Amygdala (tissue), 56 donors: ENCODE measurements around the gene VAMP3.
A peak's percentile ranks its signal among the peaks of the same experiment; 100 is the strongest.

Experiments
- DNase-seq, 56 donors: peaks; one replicate each; lab custom pipeline; 2025; lab: John Stamatoyannopoulos, UW

Gene VAMP3, protein sequence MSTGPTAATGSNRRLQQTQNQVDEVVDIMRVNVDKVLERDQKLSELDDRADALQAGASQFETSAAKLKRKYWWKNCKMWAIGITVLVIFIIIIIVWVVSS

DNA sequence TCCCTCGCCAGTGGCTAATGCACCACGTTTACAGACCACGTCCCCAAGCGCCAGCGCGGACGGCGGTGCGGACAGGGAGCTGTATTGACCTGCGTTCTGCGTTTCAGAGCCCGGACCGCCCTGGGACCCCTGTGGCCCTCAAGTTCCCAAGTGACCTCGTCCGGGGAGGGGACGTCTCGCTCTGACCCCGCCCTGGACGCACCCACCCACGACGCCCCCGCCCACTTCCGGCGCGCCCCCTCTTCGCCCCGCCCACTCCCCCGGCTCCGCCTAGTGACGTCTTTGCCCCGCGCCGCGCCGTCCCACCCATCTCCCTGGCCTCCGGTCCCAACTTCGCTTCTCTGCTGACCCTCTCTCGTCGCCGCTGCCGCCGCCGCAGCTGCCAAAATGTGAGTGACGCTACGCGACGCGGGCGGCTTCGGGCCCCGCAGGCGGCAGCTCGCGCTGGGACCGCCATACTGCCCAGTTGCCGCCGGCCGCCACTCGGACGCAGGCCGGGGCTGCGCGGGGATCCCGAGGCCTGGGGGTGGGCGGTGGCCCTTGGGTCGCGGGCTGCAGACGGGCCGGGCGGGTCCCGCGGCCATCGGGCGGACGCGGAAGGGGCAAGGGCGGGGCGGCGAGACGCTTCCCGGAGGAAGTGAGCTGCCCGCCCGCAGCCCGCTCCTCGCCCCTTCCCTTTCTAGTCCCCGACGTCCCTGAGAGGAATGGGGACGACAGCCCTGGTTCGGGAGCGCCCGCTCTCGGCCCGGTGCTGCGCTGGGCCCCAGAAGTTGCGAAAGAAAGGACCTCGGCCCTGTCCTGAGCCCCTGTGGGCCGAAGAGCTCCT lies at the start of gene VAMP3:
VAMP3 (plus strand) TSS at position 300 of the 826 bp plus-strand sequence; CDS start at position 388, 88 bp downstream.
- DNase-seq: peak; percentile 25 to 90 (median 80)

DNA sequence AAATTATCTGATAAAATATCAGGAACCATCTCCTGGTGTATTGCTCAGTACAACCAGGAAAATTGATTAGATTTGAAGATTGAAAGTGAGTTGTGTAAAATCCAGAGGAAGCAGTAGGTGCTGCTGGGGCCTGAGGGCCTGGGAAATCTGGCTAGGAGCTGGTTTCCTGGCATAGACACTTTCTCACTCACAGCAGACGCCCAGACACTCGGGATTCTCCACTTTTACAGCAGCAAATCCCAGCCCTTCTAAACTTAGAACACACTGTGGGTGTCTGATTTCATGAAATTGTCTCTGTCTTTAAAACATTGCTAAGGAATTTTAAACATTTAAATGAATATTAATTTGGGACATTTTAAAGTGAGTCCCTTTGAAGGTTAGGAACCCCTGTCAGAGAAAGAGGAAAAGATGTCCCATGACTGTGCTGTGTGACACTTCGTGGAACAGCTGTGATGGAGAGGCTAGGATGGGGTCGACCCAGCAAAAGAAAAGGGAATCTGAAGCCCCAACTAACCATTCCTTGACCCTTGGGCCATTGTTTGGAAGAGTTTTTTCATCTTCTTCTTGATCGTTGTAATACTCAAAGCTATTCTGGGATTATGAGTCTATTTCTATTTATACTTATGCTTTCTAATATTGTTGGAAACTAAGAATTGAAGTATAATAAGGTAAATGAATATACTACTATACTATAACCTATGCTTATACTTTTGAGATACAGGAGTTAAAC lies 49.0 kb upstream of the VAMP3 start:
- DNase-seq: peak in 3 of 56 donors; percentile 14 to 24 (median 16)

DNA sequence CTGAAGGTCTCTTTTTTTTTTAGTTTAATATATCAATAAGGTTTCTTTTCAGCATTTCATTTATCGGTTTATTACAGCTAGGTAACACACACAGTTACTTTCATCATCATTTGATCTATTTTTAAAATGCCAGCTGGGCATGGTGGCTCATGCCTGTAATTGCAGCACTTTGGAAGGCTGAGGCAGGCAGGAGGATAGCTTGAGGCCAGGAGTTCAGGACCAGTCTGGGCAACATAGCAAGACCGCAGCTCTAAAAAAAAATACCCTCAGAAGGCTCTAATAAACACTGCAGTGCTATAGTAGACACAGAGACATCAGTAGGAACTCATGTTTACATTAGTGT lies 48.5 kb upstream of the VAMP3 start:
- no peak for DNase-seq

DNA sequence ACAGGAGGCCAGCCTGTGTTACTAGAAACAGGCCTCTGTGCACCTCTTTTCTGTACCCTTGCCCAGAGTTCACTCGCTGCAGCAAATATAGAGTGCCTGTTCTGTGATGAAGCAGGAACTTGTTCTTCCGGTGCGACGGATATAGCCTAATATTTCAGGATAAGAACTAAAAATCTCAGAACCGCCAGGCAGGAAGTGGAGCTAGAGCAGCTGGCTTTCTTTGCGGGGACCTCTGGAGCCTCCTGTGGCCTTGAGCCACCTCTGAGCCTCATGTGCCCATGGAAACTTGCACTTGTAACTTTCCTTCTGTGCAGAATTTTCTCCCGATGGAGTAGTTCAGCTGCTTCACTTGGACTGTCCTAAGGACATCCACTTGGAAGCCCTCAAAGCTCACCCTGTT lies 44.5 kb upstream of the VAMP3 start:
- DNase-seq: no peak

DNA sequence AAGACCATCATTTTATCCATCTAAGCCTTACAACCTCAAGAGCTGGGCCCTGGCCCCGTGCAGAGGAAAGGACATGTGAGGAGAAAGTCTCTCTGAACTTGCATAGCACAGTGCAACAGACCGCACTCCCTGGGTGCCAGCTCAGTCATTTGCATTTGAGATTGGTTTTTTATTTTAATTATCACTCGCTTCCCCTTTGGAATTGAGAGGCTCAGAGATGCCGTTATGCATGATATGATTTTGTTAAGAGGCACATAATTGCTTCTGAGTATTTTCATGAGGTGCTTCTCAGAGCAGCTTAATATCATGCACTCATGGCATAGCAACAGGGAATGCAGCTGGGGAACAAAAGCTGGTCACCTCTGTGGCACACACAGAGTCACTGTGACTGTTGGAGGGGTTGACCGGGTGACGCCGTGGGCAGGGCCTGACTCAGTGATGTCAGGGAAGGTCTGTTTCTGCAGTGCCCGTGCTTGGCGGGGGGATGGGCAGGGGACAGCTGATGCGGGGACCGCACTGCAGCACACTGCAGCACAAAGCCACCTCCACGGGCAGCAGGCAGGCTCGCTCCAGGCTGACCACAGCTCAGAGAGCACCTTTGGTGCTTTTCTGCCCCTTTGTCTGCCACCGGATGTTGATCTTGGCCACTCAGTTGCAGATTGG lies 43.2 kb upstream of the VAMP3 start:
- DNase-seq: peak in 43 of 56 donors; percentile 4 to 80 (median 49)

DNA sequence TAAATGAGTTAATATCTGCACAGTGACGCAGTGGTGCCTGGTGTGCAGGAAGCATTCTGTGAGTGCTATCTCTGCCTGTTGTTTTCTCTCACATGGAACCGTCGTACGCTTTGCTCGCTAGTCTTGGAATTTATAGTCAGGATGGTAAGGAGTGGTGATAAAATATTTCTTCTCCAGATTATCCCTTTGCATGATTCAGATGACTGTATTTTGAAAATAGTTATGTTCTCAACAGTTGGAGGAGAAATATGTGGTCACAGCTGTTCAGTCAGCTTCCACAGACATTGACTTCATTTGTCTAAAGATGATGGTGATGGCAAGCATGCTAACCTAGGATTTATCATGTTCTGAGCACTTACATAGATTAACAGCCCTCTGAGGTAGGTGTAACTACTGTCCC lies 41.3 kb upstream of the VAMP3 start:
- no peak for DNase-seq

DNA sequence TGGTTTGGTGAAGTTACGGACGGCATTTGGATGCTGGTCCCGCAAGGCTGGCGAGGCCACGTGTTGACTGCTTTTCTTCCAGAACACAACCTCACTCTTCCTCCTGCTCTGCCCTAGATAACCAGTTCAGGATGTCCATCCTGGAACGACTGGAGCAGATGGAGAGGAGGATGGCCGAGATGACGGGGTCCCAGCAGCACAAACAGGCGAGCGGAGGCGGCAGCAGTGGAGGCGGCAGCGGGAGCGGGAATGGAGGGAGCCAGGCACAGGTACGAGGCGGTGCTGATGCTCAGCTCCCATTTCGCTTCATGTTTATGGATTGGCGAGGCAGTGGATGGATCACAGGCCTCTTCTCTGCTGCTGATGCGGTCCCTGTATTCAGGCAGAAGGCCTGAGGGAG lies 38.8 kb upstream of the VAMP3 start:
- DNase-seq: no peak

DNA sequence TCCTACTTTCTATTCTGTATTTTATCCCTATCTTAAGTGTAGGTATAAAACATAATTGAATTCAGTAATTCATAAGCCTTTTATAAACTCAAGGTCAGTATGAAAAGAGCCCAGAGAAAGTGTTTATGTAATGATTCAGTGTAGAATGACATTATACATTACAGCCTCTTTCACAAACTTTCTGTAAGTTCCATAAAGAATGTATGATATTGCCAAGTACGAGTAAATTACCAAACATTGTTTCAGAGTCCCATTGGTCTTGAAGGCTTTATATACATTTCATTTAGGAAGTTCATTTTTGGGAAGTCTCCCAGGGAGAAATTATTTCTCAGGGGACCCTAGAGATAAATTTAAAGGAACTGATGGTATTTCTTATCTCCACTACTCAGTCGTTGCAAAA lies 37.8 kb upstream of the VAMP3 start:
- no peak for DNase-seq

DNA sequence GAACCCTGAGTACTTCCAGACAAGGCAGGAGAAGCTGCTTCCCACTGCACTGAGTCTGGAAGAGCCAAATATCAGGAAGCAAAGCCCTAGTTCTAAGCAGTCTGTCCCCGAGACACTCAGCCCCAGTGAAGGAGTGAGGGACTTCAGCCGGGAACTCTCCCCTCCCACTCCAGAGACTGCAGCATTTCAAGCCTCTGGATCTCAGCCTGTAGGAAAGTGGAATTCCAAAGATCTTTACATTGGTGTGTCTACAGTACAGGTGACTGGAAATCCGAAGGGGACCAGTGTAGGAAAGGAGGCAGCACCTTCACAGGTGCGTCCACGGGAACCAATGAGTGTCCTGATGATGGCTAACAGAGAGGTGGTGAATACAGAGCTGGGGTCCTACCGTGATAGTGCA lies 33.1 kb upstream of the VAMP3 start:
- no peak for DNase-seq

DNA sequence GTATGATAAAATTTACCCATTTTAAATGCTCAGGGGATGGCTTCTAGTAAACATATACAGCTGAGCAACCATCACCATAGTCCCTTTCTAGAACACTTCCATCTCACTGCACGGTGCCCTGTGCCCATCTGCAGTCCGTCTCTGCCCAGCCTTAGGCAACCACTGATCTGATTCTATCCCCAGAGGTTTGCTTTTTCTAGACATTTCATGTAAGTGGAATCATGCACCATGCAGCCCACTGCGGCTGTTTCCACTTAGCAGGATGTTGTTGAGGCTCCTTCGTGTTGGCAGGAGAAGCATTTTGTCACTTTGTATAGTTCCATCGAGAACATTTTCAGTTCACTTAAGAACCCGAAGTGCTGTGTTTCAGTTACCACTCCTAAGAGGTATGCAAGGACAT lies 27.8 kb upstream of the VAMP3 start:
- DNase-seq: no peak

DNA sequence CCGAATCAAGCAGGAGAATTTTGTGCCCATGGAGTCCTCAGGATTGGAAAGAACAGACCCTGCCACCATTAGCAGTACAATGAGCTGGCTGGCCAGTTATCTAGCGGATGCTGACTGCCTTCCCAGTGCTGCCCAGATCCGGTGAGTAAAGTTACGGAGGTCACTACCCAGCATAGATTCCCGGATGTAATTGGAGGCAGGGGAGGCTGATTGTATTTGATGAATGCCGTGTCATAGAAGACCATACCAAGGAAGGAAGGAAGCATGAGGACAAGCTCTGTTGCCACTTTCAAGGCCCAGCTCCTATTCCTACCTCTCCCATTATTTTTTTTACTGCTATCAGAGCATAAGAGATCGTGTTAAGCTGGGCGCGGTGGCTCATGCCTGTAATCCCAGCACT lies 26.2 kb upstream of the VAMP3 start:
- no peak for DNase-seq

DNA sequence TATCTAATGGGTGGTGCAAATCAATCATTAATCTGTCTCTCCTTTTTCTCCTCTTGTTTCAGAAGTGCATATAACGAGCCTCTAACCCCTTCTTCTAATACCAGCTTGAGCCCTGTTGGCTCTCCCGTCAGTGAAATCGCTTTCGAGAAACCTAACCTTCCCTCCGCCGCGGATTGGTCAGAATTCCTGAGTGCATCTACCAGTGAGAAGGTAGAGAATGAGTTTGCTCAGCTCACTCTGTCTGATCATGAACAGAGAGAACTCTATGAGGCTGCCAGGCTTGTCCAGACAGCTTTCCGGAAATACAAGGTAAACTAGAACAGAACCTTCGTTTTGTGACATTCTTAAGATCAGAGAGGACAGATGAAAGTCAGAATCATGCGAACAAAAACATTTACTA lies 25.3 kb upstream of the VAMP3 start:
- no peak for DNase-seq

DNA sequence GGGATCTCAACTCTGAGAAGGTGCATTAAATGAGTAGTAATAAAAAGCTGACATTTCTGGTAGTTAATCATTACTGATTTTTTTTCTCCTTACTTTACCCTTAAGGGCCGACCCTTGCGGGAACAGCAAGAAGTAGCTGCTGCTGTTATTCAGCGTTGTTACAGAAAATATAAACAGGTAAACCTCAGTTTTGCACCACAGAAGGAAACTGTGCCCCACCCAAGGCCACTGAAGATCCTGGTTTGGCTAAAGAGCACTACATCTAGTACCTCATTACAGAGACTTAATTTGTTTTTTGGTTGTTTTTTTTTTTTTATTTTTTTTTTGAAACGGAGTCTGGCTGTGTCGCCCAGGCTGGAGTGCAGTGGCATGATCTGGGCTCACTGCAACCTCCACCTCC lies 23.5 kb upstream of the VAMP3 start:
- no peak for DNase-seq

DNA sequence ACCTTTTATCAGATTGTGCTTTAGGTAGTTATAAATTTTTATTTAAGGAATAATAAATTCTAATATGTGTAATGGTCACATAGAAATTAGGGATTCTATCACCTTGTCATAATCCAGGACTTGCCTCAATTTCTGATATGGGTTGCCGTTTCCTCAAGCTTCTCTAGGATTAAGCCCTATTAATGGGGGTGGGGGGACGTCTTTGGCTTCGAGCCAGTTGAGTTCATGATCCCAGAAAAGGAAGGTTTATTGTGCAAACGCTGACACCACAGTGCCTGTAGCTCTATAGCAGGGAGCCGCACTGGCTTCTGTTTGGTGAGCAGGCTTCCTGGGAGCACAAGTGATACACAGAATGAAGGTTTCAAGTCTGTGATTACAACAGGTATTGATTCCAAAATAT lies 22.0 kb upstream of the VAMP3 start:
- no peak for DNase-seq

DNA sequence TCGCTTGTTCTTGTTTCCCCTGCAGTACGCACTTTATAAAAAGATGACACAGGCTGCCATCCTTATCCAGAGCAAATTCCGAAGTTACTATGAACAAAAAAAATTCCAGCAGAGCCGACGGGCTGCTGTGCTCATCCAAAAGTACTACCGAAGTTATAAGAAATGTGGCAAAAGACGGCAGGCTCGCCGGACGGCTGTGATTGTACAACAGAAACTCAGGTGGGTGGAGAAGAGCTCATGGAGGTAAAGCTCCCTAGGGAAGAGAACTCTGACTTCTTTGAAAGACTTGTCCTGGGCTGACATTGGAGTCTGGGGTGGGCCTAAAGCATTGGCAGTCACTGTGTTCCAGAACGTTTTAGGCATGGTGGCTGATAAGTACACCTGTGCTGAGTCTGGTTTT lies 19.9 kb upstream of the VAMP3 start:
- DNase-seq: no peak

DNA sequence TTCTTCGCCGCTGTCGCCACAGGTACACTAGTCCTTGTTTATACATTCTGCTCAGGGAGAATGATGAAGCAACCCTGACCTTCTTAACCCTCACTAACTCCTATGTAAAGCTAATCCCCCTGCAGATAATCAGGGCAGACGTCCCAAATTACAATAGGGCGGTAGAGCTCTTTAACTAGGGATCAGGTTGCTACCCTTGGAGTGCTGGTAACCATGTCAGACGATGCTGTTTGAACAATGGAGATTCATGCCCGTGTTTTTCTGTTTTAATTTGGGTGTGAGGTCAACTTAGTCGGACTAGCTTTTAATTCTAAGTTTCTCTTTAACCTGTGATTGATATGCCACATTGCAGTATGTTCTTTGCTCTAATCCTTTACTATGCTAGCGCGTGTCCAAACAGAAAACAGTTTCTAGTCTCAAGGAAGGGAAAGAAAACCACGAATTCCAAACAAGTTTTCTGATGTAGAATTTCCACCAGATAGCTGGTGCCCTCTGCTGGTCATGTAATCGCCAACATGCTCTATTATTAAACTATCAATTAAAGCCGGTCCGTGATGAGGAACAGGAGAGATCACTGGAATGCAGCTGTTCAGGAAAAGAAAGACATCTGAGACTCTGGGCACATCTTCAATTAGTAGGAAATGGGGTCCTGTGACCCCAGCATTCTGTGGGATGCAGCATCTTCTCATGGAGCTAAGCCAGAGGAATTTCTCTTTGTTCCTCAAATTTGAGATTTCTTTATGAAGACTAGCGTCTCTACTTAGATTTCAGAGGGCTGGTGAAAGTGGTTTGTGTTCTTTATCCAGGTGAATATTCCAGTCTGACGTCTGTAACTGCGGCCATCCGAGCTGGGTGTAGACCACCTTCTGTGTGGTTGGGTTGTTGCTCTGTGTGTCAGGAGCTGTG lies 18.3 kb upstream of the VAMP3 start:
- DNase-seq: peak in 41 of 56 donors; percentile 4 to 89 (median 27)

DNA sequence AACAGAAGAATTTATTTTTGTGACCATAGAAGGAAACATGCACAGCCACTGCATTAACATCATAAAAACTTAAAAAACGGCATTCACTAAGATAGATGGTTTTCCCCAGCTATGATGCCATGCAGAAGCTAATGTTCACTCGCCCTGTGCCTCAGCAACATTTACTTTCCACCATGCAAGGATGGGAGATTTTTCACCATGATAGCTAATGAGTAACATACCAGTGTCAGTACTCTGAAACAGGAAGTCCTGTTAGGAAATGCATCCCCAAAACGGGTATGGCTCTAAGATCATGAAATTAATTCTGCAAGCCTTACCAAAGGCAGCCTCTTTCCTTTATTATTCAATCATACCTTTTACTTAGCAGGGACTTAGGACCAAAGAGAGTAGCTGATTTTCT lies 17.5 kb upstream of the VAMP3 start:
- no peak for DNase-seq

DNA sequence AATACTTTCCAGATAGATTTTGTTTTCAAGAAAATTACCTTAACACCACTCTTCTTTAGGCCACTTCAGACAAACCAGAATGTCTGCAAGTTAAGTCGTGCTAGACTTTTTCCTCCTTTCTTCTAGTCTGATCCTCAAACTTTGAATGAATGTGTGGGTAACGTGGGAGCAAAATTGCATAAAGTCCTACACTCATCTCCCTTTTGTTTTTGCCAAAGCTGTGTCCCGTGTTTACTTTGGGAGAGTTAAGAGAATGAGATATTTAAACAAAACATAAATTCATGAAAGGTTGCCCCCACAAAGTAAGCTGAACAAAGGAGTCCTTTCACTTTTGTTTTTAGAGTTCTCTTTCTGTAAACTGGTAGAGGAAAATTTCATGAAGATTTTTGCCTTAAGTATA lies 16.9 kb upstream of the VAMP3 start:
- no peak for DNase-seq

DNA sequence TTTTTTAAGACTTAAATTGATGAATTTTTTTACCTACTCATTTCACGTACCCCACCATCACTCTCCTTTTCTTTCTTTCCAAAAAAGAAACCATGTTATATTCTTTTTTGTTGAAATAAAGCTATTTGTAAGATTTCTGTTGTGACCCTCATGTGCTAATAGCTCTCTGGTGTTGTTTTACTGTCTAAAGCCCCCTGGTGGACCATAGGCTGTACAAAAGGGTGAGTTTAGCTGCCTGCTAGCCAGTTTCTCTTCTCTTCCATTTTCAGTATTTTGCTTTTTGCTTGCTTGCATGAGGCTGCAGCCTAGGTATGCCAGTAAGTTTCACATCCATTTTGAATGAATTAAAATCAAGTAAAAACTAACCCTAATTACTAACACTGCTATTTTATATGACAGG lies 15.6 kb upstream of the VAMP3 start:
- no peak for DNase-seq

DNA sequence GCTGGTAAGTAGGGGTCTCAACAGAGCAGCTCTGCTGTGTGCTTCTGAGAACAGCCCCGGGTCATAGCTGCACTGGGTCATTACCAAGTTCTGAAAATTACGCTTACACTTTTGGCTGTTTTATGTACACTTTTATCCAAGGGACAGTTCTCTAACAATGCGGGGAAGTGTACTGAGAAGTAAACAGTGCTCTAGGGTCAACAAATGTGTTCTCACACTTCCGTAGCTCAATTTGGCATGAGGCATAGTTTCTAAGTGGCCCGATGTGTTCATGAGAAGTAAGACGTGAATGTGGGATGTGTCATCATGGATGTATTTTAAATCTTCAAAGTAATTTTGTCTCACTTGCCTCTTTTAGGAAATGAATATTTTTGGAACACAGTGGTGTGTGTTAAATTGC lies 10.9 kb upstream of the VAMP3 start:
- no peak for DNase-seq
